ENCODE data around the gene AURKA. TPM values are rescaled to one million over a fixed set of nuclear protein-coding genes. Genes with fewer than 3 reads are reported as not detected.

The AURKA gene
- total and polyA plus RNA-seq, 2 experiments from 2014 or later: 75.8 to 82.0 TPM

GRCh38 chr20:56393653-56394052 lies 1.6 kb upstream of the AURKA start:
- Mint-ChIP-seq H3K9me3 (no peaks in the 10 kb centered on the region; the same call in 2 of the 3 replicates), H3K36me3 (ENCODE audit: low read depth) (peaks cover 60% of the 10 kb centered on the region), H3K4me3 (no peak overlapping the region), H3K27me3 (ENCODE audit: insufficient read depth, low read depth, poor library complexity) (peaks cover 6% of the 10 kb centered on the region), H3K27ac (peak overlapping the region; percentile 79), H3K4me1 (peaks cover 9% of the 10 kb centered on the region)
- H2AFZ ChIP-seq: no peak overlapping the region
- peak overlapping the region; percentile 90 for H3K4me2 ChIP-seq
- TF ChIP-seq JUNB (IDR thresholded peaks at IDR 0.05; ENCODE audit: unreplicated experiment) (no peak), STAT1 (IDR thresholded peaks at IDR 0.05; ENCODE audit: unreplicated experiment) (no peak), ZNF114 (CRISPR knock-in tag; IDR thresholded peaks at IDR 0.05) (no peak), POLR2AphosphoS5 (IDR thresholded peaks at IDR 0.05; ENCODE audit: low read depth) (no peak), EZH2phosphoT487 (IDR thresholded peaks at IDR 0.05; ENCODE audit: unreplicated experiment) (no peak), ETS1 (IDR thresholded peaks at IDR 0.05) (no peak), ZNF331 (CRISPR knock-in tag; IDR thresholded peaks at IDR 0.05; ENCODE audit: low read depth) (no peak), EZH2 (IDR thresholded peaks at IDR 0.05; ENCODE audit: low read depth, unreplicated experiment) (no peak), CREB1 (CRISPR knock-in tag; IDR thresholded peaks at IDR 0.05; ENCODE audit: low read depth) (no peak)
- TF ChIP-seq, protein P1, sequence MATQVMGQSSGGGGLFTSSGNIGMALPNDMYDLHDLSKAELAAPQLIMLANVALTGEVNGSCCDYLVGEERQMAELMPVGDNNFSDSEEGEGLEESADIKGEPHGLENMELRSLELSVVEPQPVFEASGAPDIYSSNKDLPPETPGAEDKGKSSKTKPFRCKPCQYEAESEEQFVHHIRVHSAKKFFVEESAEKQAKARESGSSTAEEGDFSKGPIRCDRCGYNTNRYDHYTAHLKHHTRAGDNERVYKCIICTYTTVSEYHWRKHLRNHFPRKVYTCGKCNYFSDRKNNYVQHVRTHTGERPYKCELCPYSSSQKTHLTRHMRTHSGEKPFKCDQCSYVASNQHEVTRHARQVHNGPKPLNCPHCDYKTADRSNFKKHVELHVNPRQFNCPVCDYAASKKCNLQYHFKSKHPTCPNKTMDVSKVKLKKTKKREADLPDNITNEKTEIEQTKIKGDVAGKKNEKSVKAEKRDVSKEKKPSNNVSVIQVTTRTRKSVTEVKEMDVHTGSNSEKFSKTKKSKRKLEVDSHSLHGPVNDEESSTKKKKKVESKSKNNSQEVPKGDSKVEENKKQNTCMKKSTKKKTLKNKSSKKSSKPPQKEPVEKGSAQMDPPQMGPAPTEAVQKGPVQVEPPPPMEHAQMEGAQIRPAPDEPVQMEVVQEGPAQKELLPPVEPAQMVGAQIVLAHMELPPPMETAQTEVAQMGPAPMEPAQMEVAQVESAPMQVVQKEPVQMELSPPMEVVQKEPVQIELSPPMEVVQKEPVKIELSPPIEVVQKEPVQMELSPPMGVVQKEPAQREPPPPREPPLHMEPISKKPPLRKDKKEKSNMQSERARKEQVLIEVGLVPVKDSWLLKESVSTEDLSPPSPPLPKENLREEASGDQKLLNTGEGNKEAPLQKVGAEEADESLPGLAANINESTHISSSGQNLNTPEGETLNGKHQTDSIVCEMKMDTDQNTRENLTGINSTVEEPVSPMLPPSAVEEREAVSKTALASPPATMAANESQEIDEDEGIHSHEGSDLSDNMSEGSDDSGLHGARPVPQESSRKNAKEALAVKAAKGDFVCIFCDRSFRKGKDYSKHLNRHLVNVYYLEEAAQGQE (IDR thresholded peaks at IDR 0.05; ENCODE audit: unreplicated experiment): no peak
- TF ChIP-seq, protein P2, sequence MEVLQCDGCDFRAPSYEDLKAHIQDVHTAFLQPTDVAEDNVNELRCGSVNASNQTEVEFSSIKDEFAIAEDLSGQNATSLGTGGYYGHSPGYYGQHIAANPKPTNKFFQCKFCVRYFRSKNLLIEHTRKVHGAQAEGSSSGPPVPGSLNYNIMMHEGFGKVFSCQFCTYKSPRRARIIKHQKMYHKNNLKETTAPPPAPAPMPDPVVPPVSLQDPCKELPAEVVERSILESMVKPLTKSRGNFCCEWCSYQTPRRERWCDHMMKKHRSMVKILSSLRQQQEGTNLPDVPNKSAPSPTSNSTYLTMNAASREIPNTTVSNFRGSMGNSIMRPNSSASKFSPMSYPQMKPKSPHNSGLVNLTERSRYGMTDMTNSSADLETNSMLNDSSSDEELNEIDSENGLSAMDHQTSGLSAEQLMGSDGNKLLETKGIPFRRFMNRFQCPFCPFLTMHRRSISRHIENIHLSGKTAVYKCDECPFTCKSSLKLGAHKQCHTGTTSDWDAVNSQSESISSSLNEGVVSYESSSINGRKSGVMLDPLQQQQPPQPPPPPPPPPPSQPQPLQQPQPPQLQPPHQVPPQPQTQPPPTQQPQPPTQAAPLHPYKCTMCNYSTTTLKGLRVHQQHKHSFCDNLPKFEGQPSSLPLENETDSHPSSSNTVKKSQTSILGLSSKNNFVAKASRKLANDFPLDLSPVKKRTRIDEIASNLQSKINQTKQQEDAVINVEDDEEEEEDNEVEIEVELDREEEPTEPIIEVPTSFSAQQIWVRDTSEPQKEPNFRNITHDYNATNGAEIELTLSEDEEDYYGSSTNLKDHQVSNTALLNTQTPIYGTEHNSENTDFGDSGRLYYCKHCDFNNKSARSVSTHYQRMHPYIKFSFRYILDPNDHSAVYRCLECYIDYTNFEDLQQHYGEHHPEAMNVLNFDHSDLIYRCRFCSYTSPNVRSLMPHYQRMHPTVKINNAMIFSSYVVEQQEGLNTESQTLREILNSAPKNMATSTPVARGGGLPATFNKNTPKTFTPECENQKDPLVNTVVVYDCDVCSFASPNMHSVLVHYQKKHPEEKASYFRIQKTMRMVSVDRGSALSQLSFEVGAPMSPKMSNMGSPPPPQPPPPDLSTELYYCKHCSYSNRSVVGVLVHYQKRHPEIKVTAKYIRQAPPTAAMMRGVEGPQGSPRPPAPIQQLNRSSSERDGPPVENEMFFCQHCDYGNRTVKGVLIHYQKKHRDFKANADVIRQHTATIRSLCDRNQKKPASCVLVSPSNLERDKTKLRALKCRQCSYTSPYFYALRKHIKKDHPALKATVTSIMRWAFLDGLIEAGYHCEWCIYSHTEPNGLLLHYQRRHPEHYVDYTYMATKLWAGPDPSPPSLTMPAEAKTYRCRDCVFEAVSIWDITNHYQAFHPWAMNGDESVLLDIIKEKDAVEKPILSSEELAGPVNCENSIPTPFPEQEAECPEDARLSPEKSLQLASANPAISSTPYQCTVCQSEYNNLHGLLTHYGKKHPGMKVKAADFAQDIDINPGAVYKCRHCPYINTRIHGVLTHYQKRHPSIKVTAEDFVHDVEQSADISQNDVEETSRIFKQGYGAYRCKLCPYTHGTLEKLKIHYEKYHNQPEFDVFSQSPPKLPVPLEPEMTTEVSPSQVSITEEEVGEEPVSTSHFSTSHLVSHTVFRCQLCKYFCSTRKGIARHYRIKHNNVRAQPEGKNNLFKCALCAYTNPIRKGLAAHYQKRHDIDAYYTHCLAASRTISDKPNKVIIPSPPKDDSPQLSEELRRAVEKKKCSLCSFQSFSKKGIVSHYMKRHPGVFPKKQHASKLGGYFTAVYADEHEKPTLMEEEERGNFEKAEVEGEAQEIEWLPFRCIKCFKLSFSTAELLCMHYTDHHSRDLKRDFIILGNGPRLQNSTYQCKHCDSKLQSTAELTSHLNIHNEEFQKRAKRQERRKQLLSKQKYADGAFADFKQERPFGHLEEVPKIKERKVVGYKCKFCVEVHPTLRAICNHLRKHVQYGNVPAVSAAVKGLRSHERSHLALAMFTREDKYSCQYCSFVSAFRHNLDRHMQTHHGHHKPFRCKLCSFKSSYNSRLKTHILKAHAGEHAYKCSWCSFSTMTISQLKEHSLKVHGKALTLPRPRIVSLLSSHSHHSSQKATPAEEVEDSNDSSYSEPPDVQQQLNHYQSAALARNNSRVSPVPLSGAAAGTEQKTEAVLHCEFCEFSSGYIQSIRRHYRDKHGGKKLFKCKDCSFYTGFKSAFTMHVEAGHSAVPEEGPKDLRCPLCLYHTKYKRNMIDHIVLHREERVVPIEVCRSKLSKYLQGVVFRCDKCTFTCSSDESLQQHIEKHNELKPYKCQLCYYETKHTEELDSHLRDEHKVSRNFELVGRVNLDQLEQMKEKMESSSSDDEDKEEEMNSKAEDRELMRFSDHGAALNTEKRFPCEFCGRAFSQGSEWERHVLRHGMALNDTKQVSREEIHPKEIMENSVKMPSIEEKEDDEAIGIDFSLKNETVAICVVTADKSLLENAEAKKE (CRISPR knock-in tag; IDR thresholded peaks at IDR 0.05): no peak
- TF ChIP-seq, protein P3, sequence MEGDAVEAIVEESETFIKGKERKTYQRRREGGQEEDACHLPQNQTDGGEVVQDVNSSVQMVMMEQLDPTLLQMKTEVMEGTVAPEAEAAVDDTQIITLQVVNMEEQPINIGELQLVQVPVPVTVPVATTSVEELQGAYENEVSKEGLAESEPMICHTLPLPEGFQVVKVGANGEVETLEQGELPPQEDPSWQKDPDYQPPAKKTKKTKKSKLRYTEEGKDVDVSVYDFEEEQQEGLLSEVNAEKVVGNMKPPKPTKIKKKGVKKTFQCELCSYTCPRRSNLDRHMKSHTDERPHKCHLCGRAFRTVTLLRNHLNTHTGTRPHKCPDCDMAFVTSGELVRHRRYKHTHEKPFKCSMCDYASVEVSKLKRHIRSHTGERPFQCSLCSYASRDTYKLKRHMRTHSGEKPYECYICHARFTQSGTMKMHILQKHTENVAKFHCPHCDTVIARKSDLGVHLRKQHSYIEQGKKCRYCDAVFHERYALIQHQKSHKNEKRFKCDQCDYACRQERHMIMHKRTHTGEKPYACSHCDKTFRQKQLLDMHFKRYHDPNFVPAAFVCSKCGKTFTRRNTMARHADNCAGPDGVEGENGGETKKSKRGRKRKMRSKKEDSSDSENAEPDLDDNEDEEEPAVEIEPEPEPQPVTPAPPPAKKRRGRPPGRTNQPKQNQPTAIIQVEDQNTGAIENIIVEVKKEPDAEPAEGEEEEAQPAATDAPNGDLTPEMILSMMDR (conservative IDR thresholded peaks at IDR 0.05; ENCODE audit: low read depth in 2 of 2): no peak
- peaks cover 15% of the 10 kb centered on the region for H3K4me1 ChIP-seq (ENCODE audit: insufficient read depth)
- H4K20me1 ChIP-seq (replicated peaks; ENCODE audit: insufficient read depth): peaks cover 27% of the 10 kb centered on the region
- peaks cover 40% of the 10 kb centered on the region for H3K36me3 ChIP-seq (ENCODE audit: insufficient read depth)
- no peaks in the 10 kb centered on the region for H3K9me2 ChIP-seq (ENCODE audit: insufficient read depth)
- no peak overlapping the region for H3K27ac ChIP-seq (ENCODE audit: low read depth)
- H3K27me3 ChIP-seq (ENCODE audit: insufficient read depth): no peaks in the 10 kb centered on the region
- H3K79me2 ChIP-seq (replicated peaks; ENCODE audit: insufficient read depth): peaks cover 61% of the 10 kb centered on the region
- DNase-seq (ENCODE audit: low spot score) (no peak), ATAC-seq (no peak)
- H3K4me3 ChIP-seq: peak overlapping the region; percentile 92
- H3F3A ChIP-seq (replicated peaks; ENCODE audit: low read depth): 0 out of 2 replicates have a peak, but pooled peaks cover 3% of the 10 kb centered on the region
